Hepatocyte (in vitro differentiated cells): ENCODE results near the gene PHF20.

Experiments used
- CTCF ChIP-seq: fragments of 200-600 bp; sonication (generic); IDR thresholded peaks from 2 replicates; pipeline ENCODE4 v1.5.1; 2016; ENCODE audit warnings: antibody characterized with exemption, mild to moderate bottlenecking; ENCODE audit not compliant: poor library complexity
- EZH2 ChIP-seq: fragments of 200-600 bp; sonication (generic); IDR thresholded peaks from 2 replicates; pipeline ENCODE4 v1.6.1; 2016; ENCODE audit warnings: antibody characterized with exemption, mild to moderate bottlenecking, borderline replicate concordance

DNA sequence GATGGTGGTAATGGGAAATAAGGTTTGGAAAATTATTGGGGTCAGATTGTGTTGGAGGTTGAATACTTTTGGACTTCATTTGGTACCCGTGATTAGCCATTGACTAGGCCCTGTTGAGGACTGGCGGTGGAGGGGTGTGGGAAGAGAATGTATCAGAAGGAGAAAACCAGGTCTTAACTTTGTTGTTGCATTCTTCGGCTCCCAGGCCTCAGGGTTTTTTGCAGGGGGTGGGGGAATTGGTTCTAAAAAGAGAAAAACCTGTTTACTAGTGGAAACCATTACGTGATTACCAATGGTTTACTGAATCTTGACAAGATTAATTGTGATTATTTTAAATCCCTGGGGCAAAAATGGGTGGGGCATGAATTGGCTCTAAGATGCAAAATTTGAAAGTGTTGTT is 85.1 kb downstream of the PHF20 start:
- TF ChIP-seq CTCF: no peak
- TF ChIP-seq EZH2: no peak
